ENCODE data around the gene EEFSEC. TPM values are rescaled to one million over a fixed set of nuclear protein-coding genes. Genes with fewer than 3 reads are reported as not detected.

EEFSEC gene
- total and polyA plus RNA-seq, 5 donors from 2014 or later, result 16.9 to 21.9 (median 18.5) TPM

DNA sequence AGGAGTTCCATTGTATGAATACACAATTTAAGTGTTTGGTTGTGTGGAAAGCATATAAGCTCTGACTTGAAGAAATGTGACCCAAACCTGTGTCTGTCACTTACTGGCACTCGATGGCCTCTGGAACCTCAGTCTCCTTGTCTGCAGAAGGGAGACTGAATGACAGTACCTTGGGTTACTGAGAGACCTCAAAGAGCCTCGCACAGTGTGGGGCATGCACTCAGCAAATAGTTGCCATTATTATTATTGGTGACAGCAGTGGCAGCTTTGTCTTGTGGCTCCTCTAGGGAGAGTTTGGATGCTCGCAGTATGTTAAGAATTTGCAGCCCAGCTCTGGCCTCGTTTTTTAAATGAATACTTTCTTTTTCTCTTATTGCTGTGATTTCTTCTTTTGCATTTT is 43.4 kb downstream of the EEFSEC start:
- DNase-seq (no peak), ATAC-seq (ENCODE audit: low read depth in 2 of 2) (no peak)
- no peak overlapping the region for H3K27ac ChIP-seq (ENCODE audit: insufficient read depth, low read length, poor library complexity, severe bottlenecking)
- Mint-ChIP-seq H3K4me1 (peaks cover 2 to 19% (median 14%) of the 10 kb centered on the region in 4 donors), H3K9me3 (no peaks in the 10 kb centered on the region), H3K36me3 (peaks cover 15% of the 10 kb centered on the region), H3K27ac (peak overlapping the region in 1 of 3 donors; percentile 67), H3K4me3 (no peak overlapping the region), H3K27me3 (no peaks in the 10 kb centered on the region)
- H3K9me3 ChIP-seq (ENCODE audit: control insufficient read depth in 2 of 2, low read length in 2 of 2), result no peaks in the 10 kb centered on the region
- H3K36me3 ChIP-seq (ENCODE audit: control insufficient read depth, insufficient read depth, low read length), result peaks cover 7% of the 10 kb centered on the region
- no peaks in the 10 kb centered on the region for H3K27me3 ChIP-seq (ENCODE audit: control insufficient read depth, insufficient read depth, low read length)
- H3K4me3 ChIP-seq (ENCODE audit: low read depth, low read length), result no peak overlapping the region
- no peaks in the 10 kb centered on the region for H3K4me1 ChIP-seq (ENCODE audit: control insufficient read depth, insufficient read depth, low read length, poor library complexity, severe bottlenecking)

DNA sequence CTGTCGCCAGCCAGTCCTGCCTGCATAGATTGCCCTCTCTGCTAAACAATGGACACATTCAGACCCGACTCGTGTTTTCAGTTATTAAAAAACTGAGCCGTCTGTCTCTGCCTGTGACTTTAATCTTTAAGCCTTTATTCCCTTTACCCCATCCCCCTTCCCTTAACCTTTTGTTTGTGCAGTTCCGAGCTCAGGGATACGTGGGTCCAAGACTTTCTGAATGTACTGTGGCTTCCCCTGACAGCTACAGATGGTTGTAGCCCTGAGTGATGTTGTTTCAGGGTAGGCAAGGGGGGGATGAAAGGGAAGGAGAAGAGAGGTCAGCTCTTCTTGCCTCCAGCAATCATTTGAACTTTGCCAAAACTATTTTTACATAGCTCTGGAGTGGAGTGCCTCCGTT is 44.6 kb downstream of the EEFSEC start:
- H3K36me3 Mint-ChIP-seq, result peaks cover 13% of the 10 kb centered on the region
- no peaks in the 10 kb centered on the region for H3K9me3 Mint-ChIP-seq
- H3K4me1 Mint-ChIP-seq, result peaks cover 0 to 19% (median 9%) of the 10 kb centered on the region in 4 donors
- Histone ChIP-seq H3K9me3 (ENCODE audit: control insufficient read depth in 2 of 2, low read length in 2 of 2) (no peaks in the 10 kb centered on the region), H3K27me3 (ENCODE audit: control insufficient read depth, insufficient read depth, low read length) (no peaks in the 10 kb centered on the region), H3K4me1 (ENCODE audit: control insufficient read depth, insufficient read depth, low read length, poor library complexity, severe bottlenecking) (no peaks in the 10 kb centered on the region), H3K4me3 (ENCODE audit: low read depth, low read length) (no peak overlapping the region), H3K27ac (ENCODE audit: insufficient read depth, low read length, poor library complexity, severe bottlenecking) (no peak overlapping the region), H3K36me3 (ENCODE audit: control insufficient read depth, insufficient read depth, low read length) (peaks cover 7% of the 10 kb centered on the region)
- H3K27ac Mint-ChIP-seq, result peak overlapping the region in 2 of 3 donors; percentile 31 to 67
- no peak overlapping the region for H3K4me3 Mint-ChIP-seq
- no peak for ATAC-seq (ENCODE audit: low read depth in 2 of 2)
- H3K27me3 Mint-ChIP-seq, result no peaks in the 10 kb centered on the region
- no peak for DNase-seq

GRCh38 chr3:128198313-128198712 is 45.0 kb downstream of the EEFSEC start:
- no peak for ATAC-seq (ENCODE audit: low read depth in 2 of 2)
- H3K4me1 Mint-ChIP-seq, result peaks cover 0 to 19% (median 12%) of the 10 kb centered on the region in 4 donors
- H3K36me3 Mint-ChIP-seq, result peaks cover 17% of the 10 kb centered on the region
- DNase-seq, result no peak
- no peaks in the 10 kb centered on the region for H3K9me3 Mint-ChIP-seq
- H3K27me3 Mint-ChIP-seq, result no peaks in the 10 kb centered on the region
- Histone ChIP-seq H3K27ac (ENCODE audit: insufficient read depth, low read length, poor library complexity, severe bottlenecking) (no peak overlapping the region), H3K27me3 (ENCODE audit: control insufficient read depth, insufficient read depth, low read length) (no peaks in the 10 kb centered on the region), H3K36me3 (ENCODE audit: control insufficient read depth, insufficient read depth, low read length) (peaks cover 7% of the 10 kb centered on the region), H3K4me3 (ENCODE audit: low read depth, low read length) (no peak overlapping the region), H3K4me1 (ENCODE audit: control insufficient read depth, insufficient read depth, low read length, poor library complexity, severe bottlenecking) (no peaks in the 10 kb centered on the region), H3K9me3 (ENCODE audit: control insufficient read depth in 2 of 2, low read length in 2 of 2) (no peaks in the 10 kb centered on the region)
- no peak overlapping the region for H3K4me3 Mint-ChIP-seq
- peak overlapping the region in 2 of 3 donors; percentile 31 to 67 for H3K27ac Mint-ChIP-seq

DNA sequence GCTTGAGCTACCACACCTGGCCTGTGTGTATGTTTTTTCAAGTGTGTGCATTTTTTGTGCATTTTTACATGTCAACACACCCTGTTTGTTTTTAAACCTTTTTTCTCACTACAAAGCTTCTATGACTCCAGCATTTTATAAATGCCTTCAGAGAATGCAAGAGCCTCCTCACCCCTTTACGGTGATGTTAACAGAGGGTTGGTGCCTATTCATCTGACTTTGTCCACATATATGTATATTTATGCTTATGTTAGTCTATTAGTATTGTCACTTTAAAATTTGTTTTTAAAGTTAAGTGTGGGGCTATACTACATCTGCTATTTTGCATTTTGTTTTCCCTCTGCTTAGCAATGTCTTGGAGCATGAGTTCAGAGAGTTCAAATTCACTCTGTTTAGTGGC is 45.8 kb downstream of the EEFSEC start:
- H3K4me1 ChIP-seq (ENCODE audit: control insufficient read depth, insufficient read depth, low read length, poor library complexity, severe bottlenecking), result no peaks in the 10 kb centered on the region
- no peak overlapping the region for H3K27ac ChIP-seq (ENCODE audit: insufficient read depth, low read length, poor library complexity, severe bottlenecking)
- H3K9me3 ChIP-seq (ENCODE audit: control insufficient read depth in 2 of 2, low read length in 2 of 2), result no peaks in the 10 kb centered on the region
- Mint-ChIP-seq H3K4me1 (peaks cover 0 to 19% (median 14%) of the 10 kb centered on the region in 4 donors), H3K4me3 (no peak overlapping the region), H3K27ac (no peak overlapping the region), H3K9me3 (no peaks in the 10 kb centered on the region), H3K27me3 (no peaks in the 10 kb centered on the region), H3K36me3 (peaks cover 19% of the 10 kb centered on the region)
- ATAC-seq (ENCODE audit: low read depth in 2 of 2) (no peak), DNase-seq (no peak)
- H3K4me3 ChIP-seq (ENCODE audit: low read depth, low read length), result no peak overlapping the region
- no peaks in the 10 kb centered on the region for H3K27me3 ChIP-seq (ENCODE audit: control insufficient read depth, insufficient read depth, low read length)
- peaks cover 7% of the 10 kb centered on the region for H3K36me3 ChIP-seq (ENCODE audit: control insufficient read depth, insufficient read depth, low read length)

DNA sequence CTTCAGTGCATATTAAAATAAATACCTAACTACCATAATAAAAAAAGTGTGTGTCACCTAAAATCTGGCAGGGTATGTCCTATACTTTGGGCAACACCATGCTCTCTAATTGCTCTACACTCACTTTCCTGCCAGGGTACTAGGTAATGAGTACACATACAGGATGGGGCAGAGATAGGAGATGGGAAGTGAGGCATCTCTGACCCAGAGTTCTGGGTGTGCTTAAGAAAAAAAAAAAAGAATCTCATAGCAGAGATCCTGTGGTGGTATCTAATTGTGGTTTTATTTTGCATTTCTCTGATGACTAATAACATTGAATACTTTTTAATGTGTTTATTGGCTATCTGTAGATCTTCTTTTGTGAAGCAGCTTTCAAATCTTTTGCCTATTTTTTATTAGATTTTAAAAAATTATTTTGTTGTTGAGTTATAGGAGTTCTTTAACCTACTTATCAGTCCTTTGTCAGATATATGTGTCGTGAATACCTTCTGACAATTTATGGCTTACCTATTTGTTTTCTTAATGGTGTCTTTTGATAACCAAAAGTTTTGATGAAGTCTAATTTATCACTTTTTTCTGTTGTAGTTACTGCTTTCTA is 48.0 kb downstream of the EEFSEC start:
- Histone ChIP-seq H3K27me3 (ENCODE audit: control insufficient read depth, insufficient read depth, low read length) (no peaks in the 10 kb centered on the region), H3K9me3 (ENCODE audit: control insufficient read depth in 2 of 2, low read length in 2 of 2) (no peaks in the 10 kb centered on the region), H3K36me3 (ENCODE audit: control insufficient read depth, insufficient read depth, low read length) (no peaks in the 10 kb centered on the region), H3K4me1 (ENCODE audit: control insufficient read depth, insufficient read depth, low read length, poor library complexity, severe bottlenecking) (no peaks in the 10 kb centered on the region), H3K27ac (ENCODE audit: insufficient read depth, low read length, poor library complexity, severe bottlenecking) (no peak overlapping the region), H3K4me3 (ENCODE audit: low read depth, low read length) (no peak overlapping the region)
- H3K27me3 Mint-ChIP-seq, result no peaks in the 10 kb centered on the region
- H3K4me1 Mint-ChIP-seq, result peaks cover 0 to 19% (median 14%) of the 10 kb centered on the region in 4 donors
- ATAC-seq (ENCODE audit: low read depth in 2 of 2) (no peak), DNase-seq (no peak)
- H3K36me3 Mint-ChIP-seq, result peaks cover 31% of the 10 kb centered on the region
- no peaks in the 10 kb centered on the region for H3K9me3 Mint-ChIP-seq
- H3K4me3 Mint-ChIP-seq, result no peak overlapping the region
- peak overlapping the region in 1 of 3 donors; percentile 12 for H3K27ac Mint-ChIP-seq

DNA sequence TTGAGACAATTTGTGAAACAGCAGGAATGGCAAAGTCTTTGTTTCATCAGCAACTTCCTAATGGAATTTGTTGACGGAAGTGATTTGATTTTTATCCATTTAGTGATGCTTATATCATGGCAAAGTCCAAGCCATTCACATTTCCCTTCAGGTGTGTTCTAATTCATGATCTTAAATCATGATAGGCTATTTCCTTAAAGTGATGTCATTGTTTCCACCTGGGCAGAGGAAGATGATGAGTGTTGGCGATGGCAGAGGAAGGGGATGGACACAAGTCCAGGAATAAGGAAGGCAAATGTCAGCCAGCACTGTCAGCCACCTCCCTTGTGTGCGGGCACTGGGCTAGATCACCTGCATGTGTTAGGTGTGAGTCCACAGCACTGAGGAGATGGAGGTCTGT is 49.9 kb downstream of the EEFSEC start:
- Histone ChIP-seq H3K4me3 (ENCODE audit: low read depth, low read length) (no peak overlapping the region), H3K27me3 (ENCODE audit: control insufficient read depth, insufficient read depth, low read length) (no peaks in the 10 kb centered on the region), H3K9me3 (ENCODE audit: control insufficient read depth in 2 of 2, low read length in 2 of 2) (no peaks in the 10 kb centered on the region), H3K4me1 (ENCODE audit: control insufficient read depth, insufficient read depth, low read length, poor library complexity, severe bottlenecking) (no peaks in the 10 kb centered on the region), H3K36me3 (ENCODE audit: control insufficient read depth, insufficient read depth, low read length) (no peaks in the 10 kb centered on the region), H3K27ac (ENCODE audit: insufficient read depth, low read length, poor library complexity, severe bottlenecking) (no peak overlapping the region)
- ATAC-seq (ENCODE audit: low read depth in 2 of 2), result no peak
- Mint-ChIP-seq H3K36me3 (peaks cover 30% of the 10 kb centered on the region), H3K4me3 (no peak overlapping the region), H3K27ac (no peak overlapping the region), H3K9me3 (no peaks in the 10 kb centered on the region), H3K27me3 (no peaks in the 10 kb centered on the region), H3K4me1 (peaks cover 0 to 21% (median 15%) of the 10 kb centered on the region in 4 donors)
- no peak for DNase-seq

- no peaks in the 10 kb centered on the region for H3K9me3 Mint-ChIP-seq
- H3K27ac ChIP-seq (ENCODE audit: insufficient read depth, low read length, poor library complexity, severe bottlenecking), result no peak overlapping the region
Observed at GRCh38 chr3:128205558-128206145, 52.4 kb downstream of the EEFSEC start.

GRCh38 chr3:128207951-128208350 is 54.7 kb downstream of the EEFSEC start:
- H3K36me3 Mint-ChIP-seq, result peaks cover 21% of the 10 kb centered on the region
- ATAC-seq (ENCODE audit: low read depth in 2 of 2) (no peak), DNase-seq (no peak)
- no peak overlapping the region for H3K4me3 Mint-ChIP-seq
- Histone ChIP-seq H3K27me3 (ENCODE audit: control insufficient read depth, insufficient read depth, low read length) (no peaks in the 10 kb centered on the region), H3K4me3 (ENCODE audit: low read depth, low read length) (no peak overlapping the region), H3K27ac (ENCODE audit: insufficient read depth, low read length, poor library complexity, severe bottlenecking) (no peak overlapping the region), H3K4me1 (ENCODE audit: control insufficient read depth, insufficient read depth, low read length, poor library complexity, severe bottlenecking) (no peaks in the 10 kb centered on the region), H3K9me3 (ENCODE audit: control insufficient read depth in 2 of 2, low read length in 2 of 2) (no peaks in the 10 kb centered on the region), H3K36me3 (ENCODE audit: control insufficient read depth, insufficient read depth, low read length) (no peaks in the 10 kb centered on the region)
- no peaks in the 10 kb centered on the region for H3K27me3 Mint-ChIP-seq
- H3K9me3 Mint-ChIP-seq, result no peaks in the 10 kb centered on the region
- peaks cover 7 to 22% (median 12%) of the 10 kb centered on the region in 4 donors for H3K4me1 Mint-ChIP-seq
- no peak overlapping the region for H3K27ac Mint-ChIP-seq

More at GRCh38 chr3:128205558-128206145, 52.4 kb downstream of the EEFSEC start:
- no peak overlapping the region for H3K4me3 ChIP-seq (ENCODE audit: low read depth, low read length)
- no peaks in the 10 kb centered on the region for H3K36me3 ChIP-seq (ENCODE audit: control insufficient read depth, insufficient read depth, low read length)
- H3K9me3 ChIP-seq (ENCODE audit: control insufficient read depth in 2 of 2, low read length in 2 of 2), result no peaks in the 10 kb centered on the region
- Mint-ChIP-seq H3K4me3 (no peak overlapping the region), H3K4me1 (peaks cover 7 to 22% (median 15%) of the 10 kb centered on the region in 4 donors), H3K36me3 (peaks cover 27% of the 10 kb centered on the region), H3K27ac (no peak overlapping the region), H3K27me3 (no peaks in the 10 kb centered on the region)
- H3K27me3 ChIP-seq (ENCODE audit: control insufficient read depth, insufficient read depth, low read length), result no peaks in the 10 kb centered on the region
- ATAC-seq (ENCODE audit: low read depth in 2 of 2), result no peak
- no peaks in the 10 kb centered on the region for H3K4me1 ChIP-seq (ENCODE audit: control insufficient read depth, insufficient read depth, low read length, poor library complexity, severe bottlenecking)
- DNase-seq, result no peak
